B cell (primary cell): ENCODE data around the gene ACTL8. TPM values are rescaled to one million over a fixed set of nuclear protein-coding genes. Genes with fewer than 3 reads are reported as not detected.

Source experiments
- ATAC-seq: fragments of 200-7000 bp; cut with Tn5 transposase; one replicate; pipeline ENCODE4 v1.10.0; 2021; ENCODE audit warnings: low read depth, mild to moderate bottlenecking, moderate number of reproducible peaks, moderate library complexity
- CTCF ChIA-PET: fragments of 350-600 bp; sonication (Branson Sonifier 250); formaldehyde crosslinking; loops from one replicate; lab custom pipeline; 2021; ENCODE audit warnings: antibody characterized with exemption, inconsistent platforms; lab: Charles Lee
- POLR2A ChIA-PET: fragments of 350-600 bp; sonication (Branson Sonifier 250); formaldehyde crosslinking; loops from one replicate; lab custom pipeline; 2021; ENCODE audit warnings: antibody characterized with exemption; lab: Charles Lee
- DNase-seq: peaks from one replicate; pipeline ENCODE4 v3.0.0; 2013
- H2AFZ ChIP-seq: 2 replicates; pipeline ENCODE4 v1.6.1; 2012; ENCODE audit warnings: mild to moderate bottlenecking, low read depth, low read length; ENCODE audit not compliant: insufficient read depth, poor library complexity, severe bottlenecking
- H3K27ac ChIP-seq, 2 donors: 1 replicate in 1 of 2; 2 replicates in 1 of 2; pipeline ENCODE4 v1.5.1; 2012 to 2013; ENCODE audit warnings: low read length in 2 of 2, mild to moderate bottlenecking in 2 of 2, moderate library complexity in 1 of 2
- H3K27me3 ChIP-seq, 4 experiments: fragments of 200-600 bp in 1 of 4; sonication (generic) in 1 of 4; replicated peaks in 1 of 4; 1 replicate in 2 of 4; 2 replicates in 2 of 4; pipeline versions ENCODE4 v1.6.1 to v1.7.0; 2013 to 2016; ENCODE audit warnings: low read length in 3 of 4, mild to moderate bottlenecking in 2 of 4, mixed read lengths in 1 of 4, moderate library complexity in 1 of 4; ENCODE audit not compliant: insufficient read depth in 4 of 4, control insufficient read depth in 3 of 4; ENCODE audit errors: control extremely low read depth in 1 of 4
- H3K36me3 ChIP-seq, 2 experiments: replicated peaks in 1 of 2; 1 replicate in 1 of 2; 2 replicates in 1 of 2; pipeline versions ENCODE4 v1.6.1 to v1.7.1; 2013; ENCODE audit warnings: low read length in 1 of 2; ENCODE audit not compliant: insufficient read depth in 2 of 2, control insufficient read depth in 1 of 2; ENCODE audit errors: control extremely low read depth in 1 of 2, extremely low read depth in 1 of 2
- H3K4me1 ChIP-seq, 2 donors: fragments of 200-600 bp in 1 of 2; sonication (generic) in 1 of 2; 1 replicate in 1 of 2; 2 replicates in 1 of 2; pipeline versions ENCODE4 v1.5.1 to v1.6.1; 2013 to 2017; ENCODE audit warnings: low read length in 2 of 2; ENCODE audit not compliant: control insufficient read depth in 2 of 2, insufficient read depth in 2 of 2
- H3K4me2 ChIP-seq: replicated peaks from 2 replicates; pipeline ENCODE3; 2012; ENCODE audit warnings: mild to moderate bottlenecking, low read depth, low read length; ENCODE audit not compliant: poor library complexity, severe bottlenecking
- H3K4me3 ChIP-seq, 5 experiments: fragments of 200-600 bp in 1 of 5; sonication (generic) in 1 of 5; 1 replicate in 3 of 5; 2 replicates in 2 of 5; pipeline versions ENCODE4 v1.5.1 to v1.7.0; 2011 to 2016; ENCODE audit warnings: low read length in 4 of 5, mild to moderate bottlenecking in 4 of 5, low read depth in 2 of 5, control low read depth in 1 of 5, moderate library complexity in 1 of 5; ENCODE audit not compliant: insufficient read depth in 1 of 5; ENCODE audit errors: control extremely low read depth in 1 of 5, extremely low read depth in 1 of 5
- H3K79me2 ChIP-seq: fragments of 200-600 bp; sonication (generic); one replicate; pipeline ENCODE4 v1.6.0; 2016; ENCODE audit warnings: low read length; ENCODE audit not compliant: control insufficient read depth, insufficient read depth
- H3K9ac ChIP-seq: fragments of 200-600 bp; sonication (generic); 2 replicates; pipeline ENCODE4 v1.6.1; 2017; ENCODE audit warnings: mild to moderate bottlenecking, low read length, moderate library complexity
- H3K9me3 ChIP-seq, 3 donors: one replicate each; pipeline versions ENCODE4 v1.6.1 to v1.7.1; 2013; ENCODE audit warnings: low read length in 2 of 3; ENCODE audit not compliant: control insufficient read depth in 2 of 3, insufficient read depth in 1 of 3; ENCODE audit errors: control extremely low read depth in 1 of 3
- H4K20me1 ChIP-seq: 2 replicates; pipeline ENCODE4 v1.6.0; 2012; ENCODE audit warnings: mild to moderate bottlenecking, low read length; ENCODE audit not compliant: insufficient read depth, control insufficient read depth, poor library complexity, severe bottlenecking
- H3K27ac Mint-ChIP-seq: one replicate; pipeline ENCODE4 v1.8.0; 2021; ENCODE audit warnings: mixed read lengths
- H3K27me3 Mint-ChIP-seq: one replicate; pipeline ENCODE4 v1.8.0; 2021; ENCODE audit warnings: mixed read lengths
- H3K4me1 Mint-ChIP-seq: one replicate; pipeline ENCODE4 v1.8.0; 2021; ENCODE audit warnings: mixed read lengths
- H3K4me3 Mint-ChIP-seq: one replicate; pipeline ENCODE4 v1.8.0; 2021; ENCODE audit warnings: mixed read lengths
- H3K9me3 Mint-ChIP-seq: one replicate; pipeline ENCODE4 v1.8.0; 2022; ENCODE audit warnings: mixed read lengths; ENCODE audit not compliant: insufficient read depth
- EZH2 ChIP-seq: IDR thresholded peaks from 2 replicates; pipeline ENCODE4 v1.6.1; 2012; ENCODE audit warnings: borderline replicate concordance, low read depth, mild to moderate bottlenecking, moderate library complexity, low read length; ENCODE audit not compliant: insufficient read depth, poor library complexity, severe bottlenecking
- WGBS: methylation state at CpG from one replicate; pipeline ENCODE4 v1.1.5; 2013; ENCODE audit warnings: missing lambda C conversion rate; ENCODE audit not compliant: insufficient coverage; 5-methylcytosine and 5-hydroxymethylcytosine counted together
- intact Hi-C: fragments of 100-400 bp; cut with micrococcal nuclease; formaldehyde crosslinking; loops from one replicate; pipeline ENCODE4 v1.10.0; 2022
- polyA plus RNA-seq: library from polyadenylated mRNA; depleted of rRNA; stranded (reverse); fragments of >200 nt; gene quantifications from 2 replicates; pipeline ENCODE4 v1.2.3, GENCODE V29; 2012
- total RNA-seq, 2 donors: library from RNA; stranded (reverse); fragments of 120-200 nt in 1 of 2; gene quantifications; 1 replicate in 1 of 2; 2 replicates in 1 of 2; pipeline versions ENCODE4 v1.2.3 to v1.2.4, GENCODE V29; 2013 to 2022
- TF ChIP-seq, protein P1 (sequence below): fragments of 200-600 bp; IDR thresholded peaks from one replicate; pipeline ENCODE4 v1.8.0; 2022; ENCODE audit warnings: antibody characterized with exemption, mild to moderate bottlenecking

The ACTL8 gene
- total and polyA plus RNA-seq, 2 donors (not counting 1 experiment from before 2014, with no cell fraction given), result not detected

DNA sequence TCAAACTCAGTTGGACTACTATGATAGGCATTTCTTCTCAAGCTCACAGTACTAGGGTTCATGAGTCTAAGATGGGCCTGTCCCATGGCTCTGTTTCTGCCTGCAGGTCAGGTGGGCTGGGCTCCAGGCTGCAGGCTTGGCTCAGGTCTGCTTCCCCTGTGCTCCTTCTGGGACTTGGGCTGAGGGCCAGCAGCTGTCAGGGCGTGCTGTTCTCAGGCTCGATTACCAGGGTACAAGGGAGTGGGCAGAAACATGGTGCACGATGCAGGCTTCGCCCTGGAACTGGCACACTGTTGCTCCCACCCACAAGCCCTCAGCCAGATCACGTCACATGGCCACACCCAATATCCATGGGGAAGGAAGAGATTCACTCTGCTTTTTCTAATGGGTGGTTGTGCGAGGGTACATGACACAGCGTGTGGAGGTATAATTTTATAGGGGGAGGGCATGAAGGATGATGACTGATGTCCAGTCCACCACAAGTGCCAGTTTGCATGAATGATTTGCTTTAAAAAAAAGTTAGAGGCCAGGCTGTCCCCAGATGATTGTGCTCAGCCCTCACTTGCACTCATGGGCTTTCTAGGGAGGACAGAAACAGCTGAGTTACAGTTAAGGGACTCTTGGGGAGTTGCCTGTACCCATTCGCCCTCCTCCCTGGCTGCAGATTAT lies 118.0 kb downstream of the ACTL8 start:
- CTCF ChIA-PET, result no interaction called here
- no peaks in the 10 kb centered on the region for H3K9me3 Mint-ChIP-seq
- intact Hi-C loops, result no loop called here
- 93% methylated on average over 3 of the region's 8 CpGs for WGBS
- Histone ChIP-seq H3K27ac (no peak overlapping the region), H4K20me1 (no peaks in the 10 kb centered on the region), H2AFZ (no peak overlapping the region), H3K9me3 (no peaks in the 10 kb centered on the region), H3K4me1 (no peaks in the 10 kb centered on the region), H3K4me2 (no peak overlapping the region), H3K9ac (no peak overlapping the region), H3K79me2 (no peaks in the 10 kb centered on the region), H3K4me3 (no peak overlapping the region), H3K36me3 (no peaks in the 10 kb centered on the region), H3K27me3 (peaks cover 0 to 3% (median 0%) of the 10 kb centered on the region in 4 experiments)
- no peaks in the 10 kb centered on the region for H3K4me1 Mint-ChIP-seq
- POLR2A ChIA-PET, result no interaction called here
- no peak overlapping the region for H3K27ac Mint-ChIP-seq
- H3K4me3 Mint-ChIP-seq, result no peak overlapping the region
- ATAC-seq, result no peak
- no peak for DNase-seq
- TF ChIP-seq, protein P1, sequence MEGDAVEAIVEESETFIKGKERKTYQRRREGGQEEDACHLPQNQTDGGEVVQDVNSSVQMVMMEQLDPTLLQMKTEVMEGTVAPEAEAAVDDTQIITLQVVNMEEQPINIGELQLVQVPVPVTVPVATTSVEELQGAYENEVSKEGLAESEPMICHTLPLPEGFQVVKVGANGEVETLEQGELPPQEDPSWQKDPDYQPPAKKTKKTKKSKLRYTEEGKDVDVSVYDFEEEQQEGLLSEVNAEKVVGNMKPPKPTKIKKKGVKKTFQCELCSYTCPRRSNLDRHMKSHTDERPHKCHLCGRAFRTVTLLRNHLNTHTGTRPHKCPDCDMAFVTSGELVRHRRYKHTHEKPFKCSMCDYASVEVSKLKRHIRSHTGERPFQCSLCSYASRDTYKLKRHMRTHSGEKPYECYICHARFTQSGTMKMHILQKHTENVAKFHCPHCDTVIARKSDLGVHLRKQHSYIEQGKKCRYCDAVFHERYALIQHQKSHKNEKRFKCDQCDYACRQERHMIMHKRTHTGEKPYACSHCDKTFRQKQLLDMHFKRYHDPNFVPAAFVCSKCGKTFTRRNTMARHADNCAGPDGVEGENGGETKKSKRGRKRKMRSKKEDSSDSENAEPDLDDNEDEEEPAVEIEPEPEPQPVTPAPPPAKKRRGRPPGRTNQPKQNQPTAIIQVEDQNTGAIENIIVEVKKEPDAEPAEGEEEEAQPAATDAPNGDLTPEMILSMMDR, result no peak
- no peak for TF ChIP-seq EZH2
- peaks cover 8% of the 10 kb centered on the region for H3K27me3 Mint-ChIP-seq

DNA sequence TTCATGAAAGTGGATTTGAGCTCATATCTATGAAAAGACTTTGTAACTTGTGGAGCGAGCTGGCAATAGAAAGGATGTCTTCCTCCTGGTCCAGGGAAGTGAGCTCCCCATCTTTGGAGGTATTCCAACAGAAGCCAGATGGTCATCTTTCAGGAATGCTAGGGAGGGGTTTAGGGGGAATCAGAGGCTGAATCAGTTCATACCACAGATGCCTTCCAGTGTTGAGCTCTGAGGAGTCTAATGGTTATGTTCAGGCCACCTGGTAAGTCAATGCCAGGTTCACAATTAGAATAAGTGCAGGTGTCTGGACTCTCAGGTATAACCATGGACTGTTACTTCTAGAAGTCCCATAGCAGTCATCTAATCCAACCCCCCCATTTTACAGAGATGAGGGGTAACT lies 119.1 kb downstream of the ACTL8 start:
- 100% methylated on average over 1 of the region's 1 CpG for WGBS
- H3K4me1 Mint-ChIP-seq, result no peaks in the 10 kb centered on the region

More for the DNA sequence above, 119.1 kb downstream of the ACTL8 start:
- TF ChIP-seq, protein P1, result no peak
- no peak for TF ChIP-seq EZH2
- no peak overlapping the region for H3K27ac Mint-ChIP-seq
- Histone ChIP-seq H3K4me3 (no peak overlapping the region), H3K27ac (no peak overlapping the region), H3K27me3 (peaks cover 0 to 3% (median 0%) of the 10 kb centered on the region in 4 experiments), H3K79me2 (no peaks in the 10 kb centered on the region), H2AFZ (no peak overlapping the region), H3K9ac (no peak overlapping the region), H3K36me3 (no peaks in the 10 kb centered on the region), H3K4me2 (no peak overlapping the region), H3K9me3 (no peaks in the 10 kb centered on the region), H4K20me1 (no peaks in the 10 kb centered on the region), H3K4me1 (no peaks in the 10 kb centered on the region)
- no peaks in the 10 kb centered on the region for H3K9me3 Mint-ChIP-seq
- H3K4me3 Mint-ChIP-seq, result no peak overlapping the region
- POLR2A ChIA-PET, result no interaction called here
- H3K27me3 Mint-ChIP-seq, result peaks cover 11% of the 10 kb centered on the region
- no peak for DNase-seq
- ATAC-seq, result no peak
- CTCF ChIA-PET, result no interaction called here
- intact Hi-C loops, result no loop called here
